SJCRH30 (cell line): Measurements from ENCODE around the gene MYL12A. TPM values are rescaled to one million over a fixed set of nuclear protein-coding genes. Genes with fewer than 3 reads are reported as not detected.

Source experiments
- total RNA-seq: library from RNA; depleted of rRNA; stranded (reverse); fragments of >200 nt; shearing (Covaris generic); gene quantifications from 2 replicates; pipeline ENCODE4 v1.2.3, GENCODE V29; 2014; rRNA removed

MYL12A gene
- total RNA-seq, 1 experiment from 2014 or later, result 207 TPM

Other genes starting within 250 kb of the MYL12A start
- gene LPIN2, start 234.7 kb upstream of the MYL12A start, total RNA-seq, result 15.3 and 16.7 TPM in 2 replicates
- 0.06 and 0.23 TPM in 2 replicates for gene MYOM1, start 27.8 kb upstream of the MYL12A start, total RNA-seq
- 106 and 118 TPM in 2 replicates for gene MYL12B, start 14.3 kb downstream of the MYL12A start, total RNA-seq
- 86.9 and 88.8 TPM in 2 replicates for gene TGIF1, start 202.4 kb downstream of the MYL12A start, total RNA-seq